ENCODE results near the gene ADGRL2.

Gene ADGRL2

GRCh38 chr1:81800695-81801650 is at the start of gene ADGRL2:
TSS of gene ADGRL2 (plus strand) at chr1:81800934. CDS start at chr1:81836985, 36,051 bp downstream.
- DNase-seq, result peak; percentile 66

- no peak for DNase-seq
These were observed 47.9 kb upstream of the ADGRL2 start for GRCh38 chr1:81752840-81753239.

- no peak for DNase-seq
These were observed 46.3 kb upstream of the ADGRL2 start for GRCh38 chr1:81754424-81754823.

GRCh38 chr1:81756872-81757271 is 43.9 kb upstream of the ADGRL2 start:
- no peak for DNase-seq

- no peak for DNase-seq
These were observed 43.2 kb upstream of the ADGRL2 start for GRCh38 chr1:81757398-81758020.

GRCh38 chr1:81758181-81758580 is 42.6 kb upstream of the ADGRL2 start:
- no peak for DNase-seq

GRCh38 chr1:81760477-81761097 is 40.1 kb upstream of the ADGRL2 start:
- no peak for DNase-seq

- DNase-seq, result no peak
These were observed 25.2 kb upstream of the ADGRL2 start for GRCh38 chr1:81775510-81775909.

GRCh38 chr1:81780705-81781454 is 19.9 kb upstream of the ADGRL2 start:
- DNase-seq, result no peak

GRCh38 chr1:81781749-81782148 is 19.0 kb upstream of the ADGRL2 start:
- DNase-seq, result no peak

GRCh38 chr1:81792184-81792583 is 8.6 kb upstream of the ADGRL2 start:
- DNase-seq, result no peak

GRCh38 chr1:81797701-81798100 is 3.0 kb upstream of the ADGRL2 start:
- DNase-seq, result no peak

GRCh38 chr1:81799939-81800694 is 617 bp upstream of the ADGRL2 start:
- no peak for DNase-seq

GRCh38 chr1:81801651-81802456 is 1.1 kb downstream of the ADGRL2 start:
- DNase-seq, result no peak

GRCh38 chr1:81802457-81802706 is 1.6 kb downstream of the ADGRL2 start:
- DNase-seq, result no peak

- no peak for DNase-seq
These were observed 2.1 kb downstream of the ADGRL2 start for GRCh38 chr1:81802707-81803430.

GRCh38 chr1:81803431-81804110 is 2.8 kb downstream of the ADGRL2 start:
- no peak for DNase-seq

- DNase-seq, result no peak
These were observed 3.6 kb downstream of the ADGRL2 start for GRCh38 chr1:81804312-81804711.

GRCh38 chr1:81805537-81806431 is 5.0 kb downstream of the ADGRL2 start:
- DNase-seq, result no peak
